ENCODE results near the gene USP6NL.

- TF ChIP-seq CTCF (IDR thresholded peaks at IDR 0.05): no peak
- TF ChIP-seq EZH2phosphoT487 (IDR thresholded peaks at IDR 0.05; ENCODE audit: borderline replicate concordance, low read depth): no peak
- TF ChIP-seq MAX (IDR thresholded peaks at IDR 0.05; ENCODE audit: low read depth): no peak
- no peak for TF ChIP-seq ZBTB33 (IDR thresholded peaks at IDR 0.05; ENCODE audit: borderline replicate concordance, low read depth)
- no peak for TF ChIP-seq CHD2 (IDR thresholded peaks at IDR 0.05; ENCODE audit: low read length, partially characterized antibody)
- no peak for TF ChIP-seq TCF12 (IDR thresholded peaks at IDR 0.05)
- TF ChIP-seq FOXJ3 (CRISPR knock-in tag; IDR thresholded peaks at IDR 0.05): no peak
- TF ChIP-seq SIN3A (IDR thresholded peaks at IDR 0.05; ENCODE audit: borderline replicate concordance, low read depth, low read length): no peak
- no peak for TF ChIP-seq EP300 (IDR thresholded peaks at IDR 0.05; ENCODE audit: borderline replicate concordance in 1 of 2, low read depth in 1 of 2, low read length in 1 of 2)
Measured at GRCh38 chr10:11604865-11605650, 6.4 kb downstream of the USP6NL start.
